ENCODE measurements around the gene CRACR2B.

GRCh38 chr11:858053-858761 lies 30.5 kb downstream of the CRACR2B start:
- no peak for TF ChIP-seq CEBPG (CRISPR knock-in tag; IDR thresholded peaks at IDR 0.05)
- TF ChIP-seq, protein P1, sequence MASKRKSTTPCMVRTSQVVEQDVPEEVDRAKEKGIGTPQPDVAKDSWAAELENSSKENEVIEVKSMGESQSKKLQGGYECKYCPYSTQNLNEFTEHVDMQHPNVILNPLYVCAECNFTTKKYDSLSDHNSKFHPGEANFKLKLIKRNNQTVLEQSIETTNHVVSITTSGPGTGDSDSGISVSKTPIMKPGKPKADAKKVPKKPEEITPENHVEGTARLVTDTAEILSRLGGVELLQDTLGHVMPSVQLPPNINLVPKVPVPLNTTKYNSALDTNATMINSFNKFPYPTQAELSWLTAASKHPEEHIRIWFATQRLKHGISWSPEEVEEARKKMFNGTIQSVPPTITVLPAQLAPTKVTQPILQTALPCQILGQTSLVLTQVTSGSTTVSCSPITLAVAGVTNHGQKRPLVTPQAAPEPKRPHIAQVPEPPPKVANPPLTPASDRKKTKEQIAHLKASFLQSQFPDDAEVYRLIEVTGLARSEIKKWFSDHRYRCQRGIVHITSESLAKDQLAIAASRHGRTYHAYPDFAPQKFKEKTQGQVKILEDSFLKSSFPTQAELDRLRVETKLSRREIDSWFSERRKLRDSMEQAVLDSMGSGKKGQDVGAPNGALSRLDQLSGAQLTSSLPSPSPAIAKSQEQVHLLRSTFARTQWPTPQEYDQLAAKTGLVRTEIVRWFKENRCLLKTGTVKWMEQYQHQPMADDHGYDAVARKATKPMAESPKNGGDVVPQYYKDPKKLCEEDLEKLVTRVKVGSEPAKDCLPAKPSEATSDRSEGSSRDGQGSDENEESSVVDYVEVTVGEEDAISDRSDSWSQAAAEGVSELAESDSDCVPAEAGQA (IDR thresholded peaks at IDR 0.05; ENCODE audit: low read depth), result no peak
- TF ChIP-seq, protein P1 (CRISPR knock-in tag; IDR thresholded peaks at IDR 0.05; ENCODE audit: borderline replicate concordance), result no peak
- no peak for TF ChIP-seq EZH2 (conservative IDR thresholded peaks at IDR 0.05; ENCODE audit: low read depth, low read length)
- no peak for TF ChIP-seq ZBTB26 (CRISPR knock-in tag; IDR thresholded peaks at IDR 0.05; ENCODE audit: borderline replicate concordance)
- TF ChIP-seq ZFP37 (CRISPR knock-in tag; IDR thresholded peaks at IDR 0.05; ENCODE audit: borderline replicate concordance), result no peak
- TF ChIP-seq SP1 (IDR thresholded peaks at IDR 0.05), result no peak
- TF ChIP-seq SP1 (CRISPR knock-in tag; IDR thresholded peaks at IDR 0.05), result no peak
- no peak for TF ChIP-seq SMC3 (IDR thresholded peaks at IDR 0.05; ENCODE audit: low read length)
- no peak for TF ChIP-seq AHDC1 (CRISPR knock-in tag; IDR thresholded peaks at IDR 0.05; ENCODE audit: borderline replicate concordance)

Measured in HepG2 (cell line).